Common myeloid progenitor, CD34-positive (primary cell): ENCODE measurements around the gene NDUFS2.

Source experiments
- CTCF ChIA-PET: fragments of 350-600 bp; sonication (Branson Sonifier 250); formaldehyde crosslinking; loops from one replicate; lab custom pipeline; 2021; ENCODE audit warnings: antibody characterized with exemption; lab: Charles Lee
- POLR2A ChIA-PET: fragments of 350-600 bp; sonication (Branson Sonifier 250); formaldehyde crosslinking; loops from one replicate; lab custom pipeline; 2021; ENCODE audit warnings: antibody characterized with exemption; lab: Charles Lee
- DNase-seq, 3 donors: peaks; one replicate each; pipeline versions ENCODE4 v3.0.0 to v3.0.0-alpha.2; 2013
- H3K27ac ChIP-seq, 2 experiments: 1 replicate in 1 of 2; 2 replicates in 1 of 2; pipeline ENCODE4 v1.7.0; 2013; ENCODE audit warnings: inconsistent platforms in 2 of 2, low read length in 2 of 2, mild to moderate bottlenecking in 2 of 2, low read depth in 1 of 2, moderate library complexity in 1 of 2; ENCODE audit not compliant: severe bottlenecking in 2 of 2, insufficient read depth in 1 of 2, poor library complexity in 1 of 2
- H3K27me3 ChIP-seq, 5 experiments: replicated peaks in 2 of 5; 1 replicate in 3 of 5; 2 replicates in 2 of 5; pipeline versions ENCODE4 v1.6.1 to v1.7.0; 2013; ENCODE audit warnings: low read length in 4 of 5, mild to moderate bottlenecking in 2 of 5, moderate library complexity in 2 of 5, inconsistent platforms in 1 of 5; ENCODE audit not compliant: insufficient read depth in 5 of 5, control insufficient read depth in 4 of 5
- H3K36me3 ChIP-seq, 4 experiments: 1 replicate in 2 of 4; 2 replicates in 2 of 4; pipeline versions ENCODE4 v1.6.1 to v1.7.0; 2013; ENCODE audit warnings: low read length in 3 of 4, control low read depth in 1 of 4, mild to moderate bottlenecking in 1 of 4; ENCODE audit not compliant: control insufficient read depth in 4 of 4, insufficient read depth in 4 of 4
- H3K4me1 ChIP-seq, 4 experiments: 1 replicate in 3 of 4; 2 replicates in 1 of 4; pipeline versions ENCODE4 v1.6.1 to v1.7.1; 2013; ENCODE audit warnings: low read length in 3 of 4, mild to moderate bottlenecking in 3 of 4, control low read depth in 1 of 4, inconsistent platforms in 1 of 4, moderate library complexity in 1 of 4; ENCODE audit not compliant: control insufficient read depth in 4 of 4, insufficient read depth in 4 of 4; ENCODE audit errors: control extremely low read depth in 1 of 4
- H3K4me3 ChIP-seq, 7 experiments: 1 replicate in 4 of 7; 2 replicates in 3 of 7; pipeline versions ENCODE4 v1.5.1 to v1.7.0; 2013; ENCODE audit warnings: mild to moderate bottlenecking in 7 of 7, low read length in 6 of 7, moderate library complexity in 6 of 7, inconsistent platforms in 2 of 7, low read depth in 2 of 7, control low read depth in 1 of 7; ENCODE audit not compliant: insufficient read depth in 4 of 7, control insufficient read depth in 1 of 7; ENCODE audit errors: extremely low read depth in 1 of 7
- H3K9me3 ChIP-seq, 5 experiments: 1 replicate in 4 of 5; 2 replicates in 1 of 5; pipeline versions ENCODE4 v1.6.1 to v1.7.1; 2013; ENCODE audit warnings: low read length in 4 of 5, mild to moderate bottlenecking in 2 of 5, inconsistent platforms in 1 of 5, low read depth in 1 of 5, moderate library complexity in 1 of 5; ENCODE audit not compliant: control insufficient read depth in 4 of 5, insufficient read depth in 2 of 5; ENCODE audit errors: control extremely low read depth in 1 of 5
- WGBS: methylation state at CpG from one replicate; pipeline ENCODE4 v1.1.5; 2013; ENCODE audit not compliant: insufficient coverage; 5-methylcytosine and 5-hydroxymethylcytosine counted together

Gene NDUFS2

GRCh38 chr1:161196521-161197451, 5.4 kb upstream of the NDUFS2 start:
- no peak for DNase-seq
- no peaks in the 10 kb centered on the region for H3K9me3 ChIP-seq
- H3K4me3 ChIP-seq, result no peak overlapping the region
- H3K27ac ChIP-seq, result no peak overlapping the region
- peaks cover 0 to 37% (median 28%) of the 10 kb centered on the region in 4 experiments for H3K4me1 ChIP-seq
- CTCF ChIA-PET, result interaction anchor here (0.9 to 3.5 kb wide), 4 partner anchors 11 to 185 kb away, joined by 3 to 15 read pairs (median 3); partner anchors contain the start of gene TOMM40L
- 95% methylated on average over 21 of the region's 27 CpGs for WGBS
- no peaks in the 10 kb centered on the region for H3K27me3 ChIP-seq
- POLR2A ChIA-PET, result no interaction called here
- H3K36me3 ChIP-seq, result no peaks in the 10 kb centered on the region

GRCh38 chr1:161197560-161198193, 4.5 kb upstream of the NDUFS2 start:
- Histone ChIP-seq H3K4me1 (peaks cover 0 to 43% (median 32%) of the 10 kb centered on the region in 4 experiments), H3K4me3 (no peak overlapping the region), H3K27ac (no peak overlapping the region), H3K36me3 (no peaks in the 10 kb centered on the region), H3K9me3 (no peaks in the 10 kb centered on the region), H3K27me3 (no peaks in the 10 kb centered on the region)
- no peak for DNase-seq
- 100% methylated on average over 9 of the region's 11 CpGs for WGBS
- CTCF ChIA-PET, result interaction anchor here (0.9 to 3.5 kb wide), 5 partner anchors 9 to 184 kb away, joined by 3 to 15 read pairs (median 3); partner anchors contain the start of gene TOMM40L
- POLR2A ChIA-PET, result interaction anchor here (0.5 kb wide), 1 partner anchor 49 kb away, joined by 3 read pairs; no protein-coding TSS in a partner anchor

- ChIA-PET CTCF (interaction anchor here (0.8 to 3.5 kb wide), 7 partner anchors 9 to 184 kb away, joined by 3 to 15 read pairs (median 3); partner anchors contain the start of gene TOMM40L), POLR2A (interaction anchor here (0.6 kb wide), 1 partner anchor 126 kb away, joined by 3 read pairs; no protein-coding TSS in a partner anchor)
- Histone ChIP-seq H3K36me3 (no peaks in the 10 kb centered on the region), H3K4me3 (no peak overlapping the region), H3K9me3 (no peaks in the 10 kb centered on the region), H3K4me1 (peaks cover 0 to 48% (median 37%) of the 10 kb centered on the region in 4 experiments), H3K27me3 (no peaks in the 10 kb centered on the region), H3K27ac (no peak overlapping the region)
- WGBS, result 86% methylated on average over 20 of the region's 20 CpGs
- no peak for DNase-seq
Observed at GRCh38 chr1:161198194-161198896, 3.8 kb upstream of the NDUFS2 start.

GRCh38 chr1:161198897-161199431, 3.2 kb upstream of the NDUFS2 start, which contains the start of gene ADAMTS4:
TSS of gene ADAMTS4 (minus strand) at chr1:161199054. CDS start at chr1:161198627, 427 bp downstream.
- DNase-seq, result no peak
- CTCF ChIA-PET, result interaction anchor here (0.8 to 3.5 kb wide), 8 partner anchors 10 to 184 kb away, joined by 3 to 15 read pairs (median 3); partner anchors contain the start of gene TOMM40L
- H3K27ac ChIP-seq, result no peak within 1 kb of the TSS
- 86% methylated on average over 9 of the region's 11 CpGs for WGBS
- peaks cover 0 to 3% (median 1%) of the 10 kb centered on the region in 4 experiments for H3K36me3 ChIP-seq
- no peak within 1 kb of the TSS for H3K4me3 ChIP-seq
- no peaks in the 10 kb centered on the region for H3K27me3 ChIP-seq
- POLR2A ChIA-PET, result interaction anchor here (0.6 kb wide), 1 partner anchor 127 kb away, joined by 3 read pairs; no protein-coding TSS in a partner anchor
- H3K4me1 ChIP-seq, result peaks cover 0 to 54% (median 39%) of the 10 kb centered on the region in 4 experiments
- no peaks in the 10 kb centered on the region for H3K9me3 ChIP-seq

- no peaks in the 10 kb centered on the region for H3K27me3 ChIP-seq
- H3K4me1 ChIP-seq, result peaks cover 0 to 54% (median 39%) of the 10 kb centered on the region in 4 experiments
- no peak overlapping the region for H3K4me3 ChIP-seq
- CTCF ChIA-PET, result interaction anchor here (0.6 to 3.5 kb wide), 8 partner anchors 17 to 183 kb away, joined by 3 to 15 read pairs (median 4); partner anchors contain the start of gene TOMM40L
- POLR2A ChIA-PET, result interaction anchor here (0.7 kb wide), 1 partner anchor 16 kb away, joined by 4 read pairs; no protein-coding TSS in a partner anchor
- peaks cover 0 to 9% (median 4%) of the 10 kb centered on the region in 4 experiments for H3K36me3 ChIP-seq
- WGBS, result 69% methylated on average over 3 of the region's 5 CpGs
- DNase-seq, result no peak
- no peak overlapping the region for H3K27ac ChIP-seq
- H3K9me3 ChIP-seq, result no peaks in the 10 kb centered on the region
Observed at GRCh38 chr1:161199506-161200139, 2.5 kb upstream of the NDUFS2 start.
